Measurements from ENCODE around the gene ARHGAP6. TPM values are rescaled to one million over a fixed set of nuclear protein-coding genes. Genes with fewer than 3 reads are reported as not detected.
A peak's percentile ranks its signal among the peaks of the same experiment; 100 is the strongest.

ARHGAP6 gene
- total RNA-seq, 3 donors from 2014 or later = 10.1 to 32.6 (median 14.7) TPM

DNA sequence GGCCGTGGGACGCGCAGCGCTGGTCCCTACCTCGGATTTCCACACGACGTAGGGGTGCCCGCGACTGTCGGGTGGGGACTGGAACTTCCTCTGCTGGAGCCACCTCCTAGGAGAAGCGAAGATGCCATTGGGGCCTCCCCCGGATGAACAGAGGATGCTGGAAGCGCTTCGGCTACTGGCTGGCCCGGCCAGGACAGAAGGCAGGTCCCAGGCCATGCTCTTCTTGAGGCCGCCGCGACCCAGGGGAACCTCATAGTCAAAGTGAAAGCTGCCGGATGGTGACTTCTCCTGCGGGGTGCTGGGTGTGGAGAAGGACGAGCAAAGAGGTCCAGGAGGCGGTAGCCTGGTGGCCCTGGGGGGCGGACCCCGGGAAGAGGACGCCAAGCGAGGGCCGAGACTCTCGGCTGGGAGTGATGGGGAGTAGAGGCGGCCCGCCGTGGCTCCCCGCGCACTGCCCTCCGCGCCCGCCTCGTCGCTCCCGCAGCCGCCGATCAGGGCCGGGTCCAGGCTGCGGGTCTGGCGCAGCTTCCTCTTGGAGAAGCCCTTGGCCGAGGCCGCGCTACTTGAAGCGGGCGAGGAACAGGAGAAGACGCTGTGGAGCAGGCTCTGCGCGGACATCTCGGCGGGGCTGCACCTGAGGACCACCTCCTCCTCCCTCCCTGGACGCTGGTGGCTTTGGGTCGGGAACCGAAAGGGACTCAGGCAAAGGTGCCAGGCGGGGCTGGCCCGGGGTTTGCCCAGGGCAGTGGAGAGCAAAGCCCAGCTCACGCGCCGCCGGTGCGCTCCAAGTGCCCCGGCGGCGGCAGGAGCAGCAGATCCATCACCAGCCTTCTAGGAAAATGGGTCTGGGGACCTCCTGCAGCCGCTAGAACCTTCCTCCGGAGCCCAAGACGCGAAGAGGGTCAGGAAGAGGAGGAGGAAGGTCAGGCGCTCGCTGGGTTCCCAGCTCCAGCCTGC, 1.2 kb downstream of the ARHGAP6 start:
- Histone ChIP-seq H3K9me3 (no peaks in the 10 kb centered on the region), H3K4me1 (no peaks in the 10 kb centered on the region), H3K36me3 (no peaks in the 10 kb centered on the region), H3K27me3 (peaks cover 0 to 66% of the 10 kb centered on the region in 2 donors), H3K27ac (peak overlapping the region in 1 of 2 donors; percentile 78), H3K4me3 (peak overlapping the region; percentile 48 to 67 (median 51))
- DNase-seq (ENCODE audit: low spot score in 2 of 2) = no peak
- TF ChIP-seq POLR2A (IDR thresholded peaks at IDR 0.05) = no peak
- TF ChIP-seq, protein P1, sequence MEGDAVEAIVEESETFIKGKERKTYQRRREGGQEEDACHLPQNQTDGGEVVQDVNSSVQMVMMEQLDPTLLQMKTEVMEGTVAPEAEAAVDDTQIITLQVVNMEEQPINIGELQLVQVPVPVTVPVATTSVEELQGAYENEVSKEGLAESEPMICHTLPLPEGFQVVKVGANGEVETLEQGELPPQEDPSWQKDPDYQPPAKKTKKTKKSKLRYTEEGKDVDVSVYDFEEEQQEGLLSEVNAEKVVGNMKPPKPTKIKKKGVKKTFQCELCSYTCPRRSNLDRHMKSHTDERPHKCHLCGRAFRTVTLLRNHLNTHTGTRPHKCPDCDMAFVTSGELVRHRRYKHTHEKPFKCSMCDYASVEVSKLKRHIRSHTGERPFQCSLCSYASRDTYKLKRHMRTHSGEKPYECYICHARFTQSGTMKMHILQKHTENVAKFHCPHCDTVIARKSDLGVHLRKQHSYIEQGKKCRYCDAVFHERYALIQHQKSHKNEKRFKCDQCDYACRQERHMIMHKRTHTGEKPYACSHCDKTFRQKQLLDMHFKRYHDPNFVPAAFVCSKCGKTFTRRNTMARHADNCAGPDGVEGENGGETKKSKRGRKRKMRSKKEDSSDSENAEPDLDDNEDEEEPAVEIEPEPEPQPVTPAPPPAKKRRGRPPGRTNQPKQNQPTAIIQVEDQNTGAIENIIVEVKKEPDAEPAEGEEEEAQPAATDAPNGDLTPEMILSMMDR (IDR thresholded peaks at IDR 0.05) = no peak
- TF ChIP-seq POLR2AphosphoS5 (IDR thresholded peaks at IDR 0.05) = no peak
- intact Hi-C loops (cut with DNase I; ENCODE audit: low total_unique reads) = no loop called here

DNA sequence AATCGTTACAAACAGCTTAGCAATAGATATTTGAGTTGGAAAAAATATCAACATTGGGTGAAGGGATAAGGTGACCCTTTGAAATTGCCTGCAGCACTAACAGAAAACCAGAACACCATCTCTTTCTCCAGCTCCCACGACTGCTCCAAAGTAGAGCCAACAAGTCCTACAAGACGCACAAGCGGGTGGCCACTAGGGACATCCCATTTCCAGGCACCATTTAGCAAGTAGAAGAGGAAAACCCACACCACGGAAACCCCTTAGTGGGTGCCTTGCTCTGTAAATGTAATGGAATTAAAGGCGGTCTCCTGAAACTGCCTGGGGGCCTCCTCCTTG, 1.9 kb downstream of the ARHGAP6 start:
- Histone ChIP-seq H3K9me3 (no peaks in the 10 kb centered on the region), H3K4me3 (peak overlapping the region; percentile 48 to 67 (median 51)), H3K36me3 (no peaks in the 10 kb centered on the region), H3K4me1 (no peaks in the 10 kb centered on the region), H3K27ac (peak overlapping the region in 1 of 2 donors; percentile 78), H3K27me3 (peaks cover 0 to 65% of the 10 kb centered on the region in 2 donors)
- DNase-seq (ENCODE audit: low spot score in 2 of 2) = no peak
- no peak for TF ChIP-seq POLR2AphosphoS5 (IDR thresholded peaks at IDR 0.05)
- TF ChIP-seq POLR2A (IDR thresholded peaks at IDR 0.05) = no peak
- TF ChIP-seq, protein P1 (IDR thresholded peaks at IDR 0.05) = no peak
- intact Hi-C loops (cut with DNase I; ENCODE audit: low total_unique reads) = no loop called here

DNA sequence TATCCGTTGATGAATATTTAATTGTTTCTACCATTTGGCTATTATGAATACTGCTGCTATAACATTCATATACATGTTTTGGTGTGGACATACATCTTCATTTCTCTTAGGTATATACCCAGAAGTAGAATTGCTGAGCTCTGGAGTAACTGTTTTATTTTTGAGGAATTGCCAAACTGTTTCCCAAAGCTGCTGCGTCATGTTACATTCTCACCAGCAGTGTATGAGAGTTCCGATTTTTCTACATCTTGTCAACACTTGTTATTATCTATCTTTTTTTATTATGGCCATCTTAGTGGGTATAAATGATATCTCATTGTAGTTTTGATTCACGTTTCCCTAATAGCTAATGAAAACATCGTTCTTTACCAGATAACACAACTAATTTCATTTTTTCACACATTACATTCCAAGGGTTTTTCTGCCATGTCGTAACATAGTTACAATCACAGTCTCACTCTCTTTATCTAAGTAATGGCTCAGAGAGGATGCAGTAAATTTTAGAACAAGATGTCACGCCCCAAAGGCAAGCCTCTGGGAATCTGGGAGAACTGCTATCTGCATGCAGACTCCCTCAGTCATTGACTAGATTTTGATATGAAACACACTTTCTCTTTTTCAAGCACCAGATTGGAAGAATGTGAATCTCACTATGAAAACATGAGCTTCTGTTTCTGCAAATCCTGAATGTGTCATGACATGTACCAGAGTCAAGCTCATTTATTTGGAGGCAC, 10.3 kb downstream of the ARHGAP6 start:
- intact Hi-C loops (cut with DNase I; ENCODE audit: low total_unique reads) = no loop called here
- no peak for TF ChIP-seq POLR2A (IDR thresholded peaks at IDR 0.05)
- no peak for TF ChIP-seq POLR2AphosphoS5 (IDR thresholded peaks at IDR 0.05)
- TF ChIP-seq, protein P1 (IDR thresholded peaks at IDR 0.05) = no peak
- Histone ChIP-seq H3K9me3 (no peaks in the 10 kb centered on the region), H3K4me1 (no peaks in the 10 kb centered on the region), H3K36me3 (no peaks in the 10 kb centered on the region), H3K27ac (no peak overlapping the region), H3K4me3 (no peak overlapping the region), H3K27me3 (peaks cover 0 to 25% of the 10 kb centered on the region in 2 donors)
- DNase-seq (ENCODE audit: low spot score in 2 of 2) = no peak

DNA sequence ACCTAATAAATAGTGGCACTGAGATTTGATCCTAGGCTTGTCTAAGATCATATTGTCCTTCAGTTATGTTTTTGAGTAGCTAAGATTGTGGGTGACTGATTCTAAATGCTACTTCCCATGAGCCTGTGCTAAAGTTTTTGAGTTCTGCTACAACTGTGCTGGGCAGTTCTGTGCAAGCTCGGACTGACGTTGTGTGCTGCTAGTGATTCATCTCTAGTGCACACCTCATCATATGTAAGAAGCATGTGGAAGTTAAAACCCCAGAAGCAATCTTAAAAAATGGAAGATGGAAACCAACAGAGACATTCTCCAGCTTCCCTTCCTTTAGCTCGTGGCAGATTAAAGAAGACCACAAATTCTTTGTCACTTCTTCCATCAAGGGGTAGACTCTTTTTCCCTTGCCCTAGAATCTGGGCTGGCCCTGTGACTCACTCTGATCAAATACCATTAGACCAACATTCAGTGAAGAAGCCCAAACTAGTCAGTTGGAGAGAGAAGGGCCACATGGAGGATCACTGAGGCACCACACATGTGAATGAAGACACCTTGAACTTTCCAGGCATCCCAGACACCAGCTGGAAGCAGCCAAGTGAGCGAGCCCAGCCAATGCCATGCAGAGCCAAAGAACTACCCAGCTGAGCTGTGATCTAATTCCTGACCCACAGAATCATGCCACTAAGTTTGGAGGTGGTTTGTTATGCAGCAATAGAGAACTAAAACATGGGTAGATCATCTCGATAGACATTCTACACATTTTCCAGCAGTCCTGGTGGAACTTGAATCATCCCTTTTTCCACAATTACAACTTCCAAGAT, 16.8 kb downstream of the ARHGAP6 start:
- intact Hi-C loops (cut with DNase I; ENCODE audit: low total_unique reads) = no loop called here
- no peak for TF ChIP-seq POLR2AphosphoS5 (IDR thresholded peaks at IDR 0.05)
- TF ChIP-seq, protein P1 (IDR thresholded peaks at IDR 0.05) = no peak
- DNase-seq (ENCODE audit: low spot score in 2 of 2) = no peak
- Histone ChIP-seq H3K9me3 (no peaks in the 10 kb centered on the region), H3K27ac (no peak overlapping the region), H3K36me3 (no peaks in the 10 kb centered on the region), H3K27me3 (peaks cover 0 to 23% of the 10 kb centered on the region in 2 donors), H3K4me1 (no peaks in the 10 kb centered on the region), H3K4me3 (no peak overlapping the region)
